HCT116 (cell line): ENCODE data around the gene CTU1. TPM values are rescaled to one million over a fixed set of nuclear protein-coding genes. Genes with fewer than 3 reads are reported as not detected.

Source experiments
- ATAC-seq: fragments of 200-7000 bp; cut with Tn5 transposase; 2 replicates; pipeline ENCODE4 v1.9.1; 2020; ENCODE audit warnings: mild to moderate bottlenecking, moderate library complexity
- BruUV-seq: library from RNA; stranded (reverse); fragments of 400-500 nt; replicated peaks from 2 replicates; lab custom pipeline; 2021; lab: Mats Ljungman, UMichigan
- CTCF ChIA-PET: fragments of 300-600 bp; sonication (Branson Sonifier 250); formaldehyde crosslinking; loops from one replicate; lab custom pipeline; 2021; ENCODE audit warnings: antibody characterized with exemption; lab: Charles Lee
- POLR2A ChIA-PET: fragments of 300-600, 350-600 bp; sonication (Branson Sonifier 250); formaldehyde crosslinking; loops from one replicate; lab custom pipeline; 2021; ENCODE audit warnings: antibody characterized with exemption; lab: Charles Lee
- RAD21 ChIA-PET, 2 experiments: fragments of 300-600 bp; sonication (Branson Sonifier 250); formaldehyde crosslinking; loops; one replicate each; lab custom pipeline; 2023; ENCODE audit warnings: low total read pairs in 2 of 2; ENCODE audit not compliant: uncharacterized antibody in 2 of 2, unreplicated experiment in 2 of 2, low non-redundant PET in 1 of 2; lab: Charles Lee
- DNase-seq: peaks from one replicate; pipeline ENCODE4 v3.0.0-alpha.2; 2010; ENCODE audit warnings: low read depth, low spot score
- H2AFZ ChIP-seq: fragments of 200-600 bp; shearing (Covaris generic), sonication (generic); 2 replicates; pipeline ENCODE4 v1.6.1; 2017; ENCODE audit warnings: low read depth, mixed run types, mixed read lengths, antibody characterized with exemption, low read length; ENCODE audit not compliant: poor library complexity, severe bottlenecking
- H3K27ac ChIP-seq: 2 replicates; pipeline ENCODE4 v1.5.1; 2012; ENCODE audit warnings: low read depth, low read length
- H3K27me3 ChIP-seq: fragments of 200-600 bp; sonication (generic); 2 replicates; pipeline ENCODE4 v1.6.1; 2016; ENCODE audit warnings: mixed run types, low read length, mixed read lengths; ENCODE audit not compliant: insufficient read depth
- H3K36me3 ChIP-seq, 2 experiments: fragments of 200-500 bp in 1 of 2; fragments of 200-600 bp in 1 of 2; sonication (Bioruptor generic) in 1 of 2; sonication (generic) in 1 of 2; 2 replicates each; pipeline versions ENCODE4 v1.5.1 to v1.6.1; 2014 to 2016; ENCODE audit warnings: low read length in 2 of 2, inconsistent platforms in 1 of 2, mixed read lengths in 1 of 2, mixed run types in 1 of 2; ENCODE audit not compliant: insufficient read depth in 2 of 2, control insufficient read depth in 1 of 2
- H3K4me1 ChIP-seq, 2 experiments: fragments of 200-600 bp in 1 of 2; sonication (generic) in 1 of 2; 2 replicates each; pipeline versions ENCODE4 v1.5.1 to v1.6.1; 2012 to 2017; ENCODE audit warnings: low read length in 2 of 2, inconsistent platforms in 1 of 2, mild to moderate bottlenecking in 1 of 2, mixed read lengths in 1 of 2, mixed run types in 1 of 2, moderate library complexity in 1 of 2; ENCODE audit not compliant: insufficient read depth in 2 of 2, control insufficient read depth in 1 of 2
- H3K4me2 ChIP-seq: fragments of 200-600 bp; sonication (generic); 2 replicates; pipeline ENCODE4 v1.6.1; 2017; ENCODE audit warnings: mixed run types, low read length, mixed read lengths
- H3K4me3 ChIP-seq, 2 experiments: fragments of 200-600 bp in 1 of 2; sonication (generic) in 1 of 2; replicated peaks in 1 of 2; 2 replicates each; pipeline ENCODE4 v1.5.1; 2011 to 2016; ENCODE audit warnings: low read length in 2 of 2, control low read depth in 1 of 2, low read depth in 1 of 2, mild to moderate bottlenecking in 1 of 2, mixed read lengths in 1 of 2, mixed run types in 1 of 2
- H3K79me2 ChIP-seq: fragments of 200-600 bp; sonication (generic); 2 replicates; pipeline ENCODE4 v1.6.1; 2017; ENCODE audit warnings: mild to moderate bottlenecking, mixed run types, low read length, moderate library complexity, mixed read lengths; ENCODE audit not compliant: insufficient read depth
- H3K9ac ChIP-seq: fragments of 200-600 bp; sonication (generic); 2 replicates; pipeline ENCODE4 v1.6.1; 2016; ENCODE audit warnings: low read length, mixed read lengths
- H3K9me2 ChIP-seq: fragments of 200-600 bp; sonication (generic), shearing (Covaris generic); 2 replicates; pipeline ENCODE4 v1.6.1; 2017; ENCODE audit warnings: mixed run types, mild to moderate bottlenecking, moderate library complexity; ENCODE audit not compliant: insufficient read depth
- H3K9me3 ChIP-seq, 2 experiments: fragments of 200-500 bp in 1 of 2; fragments of 200-600 bp in 1 of 2; sonication (Bioruptor generic) in 1 of 2; sonication (generic) in 1 of 2; 2 replicates each; pipeline ENCODE4 v1.6.1; 2014 to 2017; ENCODE audit warnings: low read length in 2 of 2, mixed read lengths in 2 of 2, inconsistent platforms in 1 of 2, low read depth in 1 of 2, mild to moderate bottlenecking in 1 of 2, mixed run types in 1 of 2, moderate library complexity in 1 of 2; ENCODE audit not compliant: control insufficient read depth in 1 of 2, insufficient read depth in 1 of 2
- H4K20me1 ChIP-seq: fragments of 200-600 bp; sonication (generic), shearing (Covaris generic); 2 replicates; pipeline ENCODE4 v1.6.1; 2017; ENCODE audit warnings: mixed run types, mild to moderate bottlenecking, moderate library complexity; ENCODE audit not compliant: insufficient read depth
- CEBPB ChIP-seq: IDR thresholded peaks from 2 replicates; pipeline ENCODE4 v1.6.1; 2012; ENCODE audit warnings: low read depth
- EGR1 ChIP-seq: IDR thresholded peaks from 2 replicates; pipeline ENCODE4 v1.6.1; 2012; ENCODE audit warnings: low read depth
- POLR2AphosphoS5 ChIP-seq: IDR thresholded peaks from 2 replicates; pipeline ENCODE4 v1.6.1; 2011; ENCODE audit warnings: mild to moderate bottlenecking, low read depth, low read length, moderate library complexity
- SIN3A ChIP-seq: IDR thresholded peaks from 2 replicates; pipeline ENCODE4 v1.6.1; 2012; ENCODE audit warnings: low read depth
- SP1 ChIP-seq: IDR thresholded peaks from 2 replicates; pipeline ENCODE4 v1.6.1; 2012; ENCODE audit warnings: low read depth
- YY1 ChIP-seq: IDR thresholded peaks from 2 replicates; pipeline ENCODE4 v1.6.1; 2011; ENCODE audit warnings: low read length, low read depth, moderate library complexity, mild to moderate bottlenecking; ENCODE audit not compliant: insufficient replicate concordance; ENCODE audit errors: extremely low read depth
- intact Hi-C: fragments of 100-400 bp; cut with micrococcal nuclease; formaldehyde crosslinking; loops from 2 replicates; pipeline ENCODE4 v1.10.0; 2022
- total RNA-seq: library from RNA; stranded (reverse); gene quantifications from one replicate; pipeline ENCODE4 v1.2.1, GENCODE V29; 2021; ENCODE audit not compliant: unreplicated experiment

Gene CTU1
- total RNA-seq, 1 experiment from 2014 or later, result 14.0 TPM

DNA sequence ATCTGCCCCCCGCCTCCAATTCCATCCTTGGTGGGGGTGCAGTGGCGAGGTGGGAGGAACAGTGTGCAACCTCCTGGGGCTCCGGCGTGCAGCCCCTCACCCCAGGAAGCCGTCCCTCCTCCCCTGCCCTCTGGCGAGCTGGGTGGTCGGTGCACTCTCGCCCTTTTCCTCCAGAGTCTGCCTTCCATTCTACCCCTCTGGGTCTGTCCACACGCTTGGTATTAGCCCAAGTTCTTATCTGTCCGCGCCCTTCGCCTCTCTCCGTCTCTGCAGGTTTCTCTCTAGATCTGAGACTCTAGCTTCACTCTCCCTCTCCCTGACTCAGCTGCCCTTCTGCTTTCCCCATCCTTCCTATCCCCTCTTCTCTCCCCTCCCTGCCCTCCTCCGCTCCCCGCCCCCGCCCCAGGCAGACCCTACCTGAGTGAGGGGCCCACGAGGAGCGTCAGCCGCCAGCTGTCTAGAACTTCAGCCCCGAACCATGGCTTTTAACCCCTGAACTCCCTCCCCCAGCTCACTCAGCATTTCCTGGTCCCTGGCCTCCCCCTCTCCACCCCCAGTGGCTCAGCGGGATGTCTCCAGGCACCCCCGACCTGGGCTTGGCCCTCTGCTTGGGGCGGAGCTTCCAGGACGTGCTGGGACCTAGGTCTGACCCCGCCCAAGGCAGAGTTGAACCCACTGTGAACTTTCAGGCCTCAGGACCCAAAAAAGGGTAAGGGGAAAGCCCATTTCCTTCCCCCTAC lies 42.8 kb downstream of the CTU1 start:
- H3K4me1 ChIP-seq, result peaks cover 9 to 28% of the 10 kb centered on the region in 2 experiments
- H3K36me3 ChIP-seq, result no peaks in the 10 kb centered on the region
- ChIA-PET POLR2A (interaction anchor here (0.8 kb wide), 1 partner anchor 49 kb away, joined by 3 read pairs; no protein-coding TSS in a partner anchor), RAD21 (no interaction called here)
- no peaks in the 10 kb centered on the region for H3K27me3 ChIP-seq
- peak overlapping the region; percentile 43; the same call in 1 of the 2 replicates for H3K27ac ChIP-seq
- no peak overlapping the region for H2AFZ ChIP-seq
- DNase-seq, result no peak
- H4K20me1 ChIP-seq, result no peaks in the 10 kb centered on the region
- H3K79me2 ChIP-seq, result no peaks in the 10 kb centered on the region
- TF ChIP-seq SIN3A, result no peak
- TF ChIP-seq, all 23 proteins: peak for 0
- BruUV-seq, result no TSS peak
- peak overlapping the region; percentile 37 for H3K9ac ChIP-seq
- ATAC-seq, result peak; percentile 46
- CTCF ChIA-PET, result interaction anchor here (0.8 to 1.0 kb wide), 3 partner anchors 44 to 49 kb away, joined by 3 to 7 read pairs (median 4); no protein-coding TSS in a partner anchor
- H3K9me2 ChIP-seq, result no peaks in the 10 kb centered on the region
- intact Hi-C loops, result no loop called here
- no peaks in the 10 kb centered on the region for H3K9me3 ChIP-seq
- peak overlapping the region; percentile 41 to 47 for H3K4me3 ChIP-seq
- H3K4me2 ChIP-seq, result peak overlapping the region; percentile 74

DNA sequence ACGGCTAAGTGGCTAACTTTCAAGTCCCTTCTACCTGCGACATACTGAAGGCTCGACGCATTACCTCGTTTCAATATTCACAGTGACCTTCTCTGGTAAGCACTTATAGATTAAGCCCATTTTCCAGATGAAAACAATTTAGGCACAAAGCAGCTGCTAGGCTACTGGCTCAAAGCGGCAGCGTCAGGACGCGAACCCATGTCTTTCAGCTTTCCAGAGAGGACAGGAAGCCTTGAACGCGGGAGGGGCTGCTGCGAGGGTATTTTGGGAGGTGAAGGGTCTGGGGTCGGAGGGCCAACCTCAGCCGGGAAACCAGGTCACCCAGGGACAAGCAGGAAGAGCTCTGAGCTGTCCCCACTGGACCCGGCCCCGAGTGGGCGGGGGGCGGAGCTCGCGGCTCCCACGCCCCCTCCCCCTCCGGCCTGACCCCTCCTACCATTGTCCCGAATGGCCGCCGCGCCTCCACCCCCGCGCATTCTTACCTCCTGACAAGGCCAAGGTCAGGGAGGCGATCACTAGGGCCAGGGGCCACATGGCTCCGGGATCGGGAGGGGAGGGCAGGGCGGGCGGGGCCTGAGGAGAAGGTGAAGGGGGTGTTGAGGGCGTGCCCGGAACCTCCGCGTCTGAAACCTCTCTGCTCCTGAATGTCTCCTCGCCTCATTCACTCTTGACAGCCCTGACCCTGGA lies 43.5 kb downstream of the CTU1 start, which contains the start of gene KLK13:
TSS of gene KLK13 (minus strand) at position 559 of the 687 bp plus-strand sequence. CDS start at position 534, 25 bp downstream.
- TSS peak; percentile 91 for BruUV-seq
- Histone ChIP-seq H3K4me3 (peak within 1 kb of the TSS; percentile 41 to 47), H3K27ac (peak within 1 kb of the TSS; percentile 43; the same call in 1 of the 2 replicates), H3K4me1 (peaks cover 9 to 28% of the 10 kb centered on the region in 2 experiments), H3K27me3 (no peaks in the 10 kb centered on the region), H3K36me3 (no peaks in the 10 kb centered on the region), H3K9me2 (no peaks in the 10 kb centered on the region), H3K9me3 (no peaks in the 10 kb centered on the region), H2AFZ (peak within 1 kb of the TSS; percentile 83), H3K4me2 (peak within 1 kb of the TSS; percentile 74), H3K9ac (peak within 1 kb of the TSS; percentile 37), H3K79me2 (no peaks in the 10 kb centered on the region), H4K20me1 (no peaks in the 10 kb centered on the region)
- ChIA-PET CTCF (interaction anchor here (0.8 to 1.0 kb wide), 2 partner anchors 43 to 48 kb away, joined by 4 to 7 read pairs; no protein-coding TSS in a partner anchor), POLR2A (interaction anchor here (0.8 kb wide), 1 partner anchor 48 kb away, joined by 3 read pairs; no protein-coding TSS in a partner anchor), RAD21 (interaction anchor here in 1 of 2 experiments (0.6 kb wide), 1 partner anchor 34 kb away, joined by 4 read pairs; no protein-coding TSS in a partner anchor)
- peak; percentile 45; the same call in 1 of the 2 replicates for TF ChIP-seq SP1
- TF ChIP-seq CEBPB, result no peak
- peak; percentile 41 for TF ChIP-seq POLR2AphosphoS5
- peak; percentile 71 for TF ChIP-seq YY1
- peak; percentile 97 for TF ChIP-seq EGR1
- DNase-seq (peak; percentile 7), ATAC-seq (peak; percentile 91)
- intact Hi-C loops, result no loop called here
